Activated naive CD4-positive, alpha-beta T cell (primary cell): ENCODE results near the gene MYLK.

Source experiments
- DNase-seq, 4 experiments: peaks; one replicate each; lab custom pipeline; 2025; lab: John Stamatoyannopoulos, UW

The MYLK gene

DNA sequence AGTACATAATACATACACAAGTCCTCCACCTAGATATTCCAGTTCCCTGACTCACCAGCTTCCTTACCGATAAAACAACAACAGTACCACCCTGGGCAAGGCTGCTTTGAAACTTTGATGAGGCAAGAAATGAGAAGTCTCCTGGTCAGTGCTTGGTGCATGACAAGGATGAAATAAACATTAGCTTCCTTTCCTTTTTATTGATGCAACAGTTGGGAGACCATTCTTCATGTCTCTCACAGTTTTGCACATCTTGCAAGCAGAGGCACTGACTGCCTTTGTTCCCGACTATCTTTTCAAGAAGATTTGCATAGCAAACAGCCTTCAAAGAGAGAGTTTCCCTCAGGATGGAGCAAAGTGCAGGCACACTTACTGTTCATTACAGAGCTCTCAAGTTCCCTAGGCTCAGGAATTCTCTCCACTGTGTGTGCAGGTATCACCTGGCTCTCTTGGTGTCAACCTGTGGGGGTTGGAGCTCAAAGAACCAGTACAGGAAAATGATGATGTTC is 65.2 kb downstream of the MYLK start:
- no peak for DNase-seq

DNA sequence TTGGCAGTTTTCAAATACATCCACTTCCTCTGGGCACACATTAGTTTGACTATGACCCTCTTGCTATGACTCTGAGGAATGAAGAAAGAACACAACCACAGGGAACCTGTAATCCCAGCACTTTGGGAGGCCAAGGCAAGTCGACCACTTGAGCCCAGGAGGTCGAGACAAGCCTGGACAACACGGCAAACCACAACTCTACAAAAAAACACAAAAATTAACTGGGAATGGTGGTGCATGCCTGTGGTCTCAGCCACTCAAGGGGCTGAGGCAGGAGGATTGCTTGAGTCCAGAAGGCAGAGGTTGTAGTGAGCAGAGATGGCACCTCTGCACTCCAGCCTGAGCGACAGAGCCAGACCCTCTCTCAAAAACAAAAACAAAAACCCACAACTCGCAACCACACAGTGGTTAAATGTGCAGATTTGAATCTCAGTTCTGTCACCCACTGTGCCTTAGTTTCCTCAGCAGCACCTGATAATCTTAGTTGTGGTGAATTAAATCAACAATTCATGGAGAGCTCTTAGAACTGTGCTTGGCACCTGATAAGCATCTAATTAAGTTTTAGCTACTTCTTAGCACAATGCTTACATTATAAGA is 65.7 kb downstream of the MYLK start:
- no peak for DNase-seq

DNA sequence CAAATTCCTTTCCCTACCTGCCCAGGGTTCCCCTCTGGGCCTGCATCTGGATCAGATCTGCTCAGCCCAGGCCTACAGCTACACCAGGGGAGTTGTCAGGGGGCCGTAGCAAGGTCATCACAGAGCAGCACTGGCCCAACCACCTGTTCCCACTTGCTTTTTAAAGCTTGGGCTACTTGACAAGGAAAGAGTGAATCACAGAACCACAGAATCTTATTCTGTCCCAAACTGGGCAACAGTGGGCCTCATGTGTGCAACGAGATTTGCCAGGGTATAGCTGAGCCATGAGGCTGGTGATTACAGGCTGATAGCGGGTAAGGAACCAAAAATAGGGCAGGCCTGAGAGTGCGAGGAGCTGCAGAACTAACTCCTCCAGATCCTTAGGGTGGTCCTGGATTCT is 66.7 kb downstream of the MYLK start:
- no peak for DNase-seq

DNA sequence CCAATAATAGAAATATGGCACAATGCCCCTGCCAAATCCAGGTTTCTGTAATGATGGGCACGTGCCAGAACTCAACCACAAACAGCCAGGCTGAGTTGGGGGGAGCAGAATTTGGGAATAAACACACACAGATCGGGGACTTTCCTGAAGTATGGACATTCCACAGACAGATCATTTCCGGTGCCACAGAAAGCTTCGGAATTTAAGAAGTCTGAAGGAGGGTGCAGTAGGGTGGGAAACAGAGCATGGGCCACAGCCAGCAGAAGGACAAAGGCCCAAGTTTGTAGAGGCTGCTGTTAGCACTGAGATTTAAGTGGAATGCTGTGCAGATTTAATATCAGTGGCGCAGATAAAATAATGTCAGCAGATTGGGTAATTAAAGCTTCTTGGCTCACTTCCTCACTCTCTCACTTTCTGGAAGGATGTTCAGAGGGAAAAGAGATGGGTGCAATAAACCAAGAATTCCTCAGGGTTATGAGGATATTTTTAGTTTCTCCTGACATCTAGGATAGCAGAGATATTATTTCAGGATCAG is 67.4 kb downstream of the MYLK start:
- no peak for DNase-seq

DNA sequence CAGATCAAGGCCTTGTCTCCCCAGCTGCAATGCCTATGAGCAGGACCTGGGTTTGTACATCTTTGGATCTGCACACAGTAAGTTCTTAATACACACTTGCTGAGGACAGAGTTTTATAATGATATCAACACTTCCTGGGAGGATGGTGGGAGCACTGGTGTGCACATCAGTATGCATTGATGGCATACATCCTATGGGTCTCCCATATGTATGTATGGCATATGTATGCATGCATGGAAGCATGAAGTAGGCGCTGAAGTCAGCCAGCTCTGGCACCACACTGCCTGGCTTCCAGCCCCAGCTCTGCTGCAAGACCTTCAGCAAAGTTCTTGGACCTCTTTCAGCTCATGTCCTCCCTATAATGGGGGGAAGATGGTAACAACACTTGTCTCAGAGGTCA is 68.2 kb downstream of the MYLK start:
- DNase-seq, result no peak

DNA sequence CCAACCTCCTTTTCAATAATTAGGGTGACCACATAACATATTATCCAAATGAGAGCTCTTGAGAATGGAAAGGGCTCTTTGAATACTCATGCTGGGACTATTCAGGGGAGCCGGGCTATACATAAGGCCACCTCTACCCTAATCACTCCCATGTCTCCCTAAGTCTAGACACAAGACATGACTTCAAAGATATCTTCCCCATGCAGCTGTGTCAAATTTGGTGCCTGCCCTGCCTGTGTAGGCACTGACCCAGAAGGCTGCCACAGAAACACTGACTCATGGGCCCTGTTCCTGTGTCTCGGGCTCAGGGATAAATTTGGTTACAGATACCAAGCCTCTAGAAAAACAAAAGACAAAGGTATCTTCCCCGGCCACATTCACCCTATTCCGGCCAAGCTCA is 70.3 kb downstream of the MYLK start:
- DNase-seq, result no peak

DNA sequence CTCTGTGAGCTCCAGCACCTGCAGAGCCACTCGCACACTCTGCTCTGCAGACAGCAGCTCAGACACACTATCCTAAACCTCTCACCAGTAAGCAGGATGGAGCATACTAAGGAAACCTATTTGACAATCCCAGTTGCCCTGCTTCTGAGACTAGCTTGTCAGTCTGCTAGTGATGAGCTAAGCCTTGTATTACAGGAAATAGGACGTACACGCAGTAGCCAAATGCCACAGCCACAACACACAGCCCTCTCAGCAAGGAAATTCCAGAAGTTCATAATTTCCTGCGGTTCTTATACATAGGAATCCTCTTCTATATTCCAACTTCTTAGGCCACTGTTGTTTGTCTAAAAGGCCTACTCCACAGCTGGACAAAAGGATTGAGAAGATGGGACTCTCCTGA is 74.5 kb downstream of the MYLK start:
- DNase-seq, result no peak

DNA sequence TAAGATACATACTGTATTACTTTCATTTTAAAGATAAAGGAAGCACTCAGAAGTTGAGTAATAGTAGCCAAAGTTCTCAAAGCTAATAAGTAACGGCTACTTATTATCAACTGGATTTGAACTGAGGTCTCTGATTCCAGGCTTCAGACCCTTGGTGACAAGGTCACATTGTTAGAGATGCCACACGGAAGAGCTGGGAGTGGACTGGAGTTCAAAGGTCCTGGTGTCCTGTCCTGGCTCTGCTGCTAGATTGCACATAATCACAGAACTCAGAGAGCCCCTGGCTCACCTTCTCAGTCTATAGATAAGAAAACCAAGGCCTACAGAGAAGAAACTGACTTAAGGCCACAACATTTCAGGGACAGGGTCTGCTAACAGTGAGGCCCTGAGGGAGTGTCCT is 75.3 kb downstream of the MYLK start:
- no peak for DNase-seq

DNA sequence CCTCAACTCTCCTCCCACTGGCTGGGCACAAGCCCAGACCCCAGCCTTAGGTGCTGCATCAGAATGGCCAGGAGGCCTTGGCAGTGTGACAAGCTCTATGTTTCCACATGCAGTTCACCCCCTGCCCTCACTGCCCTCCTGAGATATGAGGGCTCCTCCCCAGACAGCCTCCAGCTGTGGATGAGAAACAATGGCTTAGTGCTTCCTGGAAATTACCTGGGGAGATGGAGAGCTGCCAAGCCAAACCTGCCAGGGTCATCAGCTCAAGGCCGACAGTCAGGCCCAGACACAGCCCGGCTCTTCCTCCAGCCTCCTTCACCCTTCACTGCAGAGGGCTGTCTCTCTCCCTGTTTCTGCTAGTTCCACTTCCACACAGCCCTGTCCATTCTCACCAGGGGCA is 76.3 kb downstream of the MYLK start:
- DNase-seq, result no peak

DNA sequence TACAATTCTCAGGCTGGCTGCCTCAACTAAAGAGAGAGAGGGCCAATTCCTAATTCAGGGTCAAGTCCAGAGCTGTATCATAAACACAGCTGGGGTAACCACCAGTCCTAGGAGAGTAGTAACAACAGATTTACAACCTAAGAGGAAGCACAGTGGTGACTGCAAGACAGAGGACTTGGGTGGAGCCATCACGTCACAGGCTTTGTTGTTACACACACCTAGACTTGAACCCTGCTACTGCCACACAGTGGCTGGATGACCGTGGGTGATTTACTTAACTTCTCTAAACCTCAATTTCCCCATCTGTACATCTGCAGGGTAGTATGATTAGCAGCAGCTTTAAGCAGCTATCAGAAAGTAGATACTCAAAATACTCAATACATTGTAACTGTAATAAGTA is 78.6 kb downstream of the MYLK start:
- no peak for DNase-seq

DNA sequence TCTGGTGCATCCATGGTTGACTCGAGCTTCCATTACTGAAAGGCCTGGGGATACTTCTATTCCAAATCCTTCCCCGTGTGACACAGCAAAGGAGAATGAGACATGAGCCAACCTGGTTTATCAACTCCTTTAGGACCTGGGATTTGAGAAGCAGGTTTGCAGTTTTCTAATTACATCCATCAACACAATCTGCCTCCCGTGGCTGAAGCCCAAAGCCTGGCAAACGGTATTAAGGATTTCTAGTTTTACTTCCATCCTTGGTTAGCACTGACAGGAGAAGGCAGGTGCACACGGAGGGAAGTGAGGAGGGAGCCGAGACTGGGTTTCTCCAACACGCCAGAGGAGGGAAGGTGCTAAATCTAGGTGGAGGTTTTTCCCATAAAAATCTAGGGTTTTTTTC is 79.0 kb downstream of the MYLK start:
- DNase-seq, result no peak

DNA sequence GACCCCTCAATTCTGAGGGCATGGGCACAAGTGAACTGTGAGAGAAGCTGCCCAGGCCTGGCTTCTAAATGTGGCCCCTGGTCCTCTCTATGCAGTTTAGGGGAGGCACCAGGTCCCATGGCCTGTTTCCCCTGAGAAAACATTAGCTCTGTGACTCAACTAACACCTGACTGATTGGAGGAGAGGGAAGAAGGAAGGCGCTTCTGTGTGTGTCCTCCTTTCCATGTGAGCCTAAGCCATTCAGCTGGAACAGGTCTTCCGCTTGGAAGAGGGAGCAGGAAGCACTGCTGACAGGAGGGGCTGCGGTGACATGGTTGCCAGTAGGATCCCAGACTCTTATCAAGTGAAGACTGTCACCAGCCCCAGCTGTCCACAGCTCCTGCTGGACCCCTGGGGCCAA is 79.5 kb downstream of the MYLK start:
- DNase-seq, result no peak

DNA sequence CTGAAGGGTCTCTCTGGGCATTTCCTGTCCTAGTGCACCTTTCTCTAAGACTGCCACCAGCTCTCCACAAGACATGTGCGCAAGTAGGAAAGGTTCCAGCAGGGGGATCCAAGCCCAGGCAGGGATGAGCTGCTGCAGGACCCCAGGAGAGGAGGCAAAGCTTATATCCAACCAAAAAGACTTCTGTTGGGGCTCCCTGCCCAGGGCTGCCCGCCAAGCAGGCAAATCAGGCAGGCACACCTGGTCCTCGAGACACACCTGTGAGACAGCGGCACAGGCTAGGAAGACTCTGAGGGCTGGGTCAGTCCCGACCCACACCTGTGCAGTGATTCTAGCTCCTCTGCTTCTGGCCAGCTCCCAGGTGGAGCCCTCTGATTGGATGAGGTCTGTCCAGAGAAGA is 80.6 kb downstream of the MYLK start:
- DNase-seq, result no peak

DNA sequence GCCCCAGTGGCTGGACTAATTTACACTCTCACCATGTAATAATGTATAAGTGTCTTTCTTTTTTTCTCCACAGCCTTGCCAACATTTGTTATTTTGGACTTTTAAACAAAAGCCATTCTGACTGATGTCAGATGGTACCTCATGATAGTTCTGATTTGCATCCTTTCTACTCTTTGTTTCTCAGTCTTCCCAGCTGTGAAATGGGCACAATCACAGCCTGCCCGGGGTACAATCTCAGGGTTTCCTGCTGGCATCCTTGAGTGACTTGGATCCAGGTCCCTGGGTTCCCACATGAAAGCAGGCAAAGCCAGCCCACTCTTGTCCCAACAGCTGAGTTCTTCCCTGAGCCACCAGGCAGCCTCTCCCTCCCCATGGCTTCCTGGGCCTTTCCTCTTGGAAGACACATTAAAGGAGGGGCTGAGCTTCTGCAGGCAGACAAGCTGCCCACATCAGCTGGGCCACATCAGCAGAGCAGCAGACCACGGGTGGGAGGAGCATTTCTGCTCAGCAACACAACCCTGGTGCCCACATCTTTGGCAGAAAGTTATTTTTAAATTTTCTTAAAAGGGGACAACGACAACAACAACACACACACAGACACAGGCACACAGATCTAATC is 82.0 kb downstream of the MYLK start:
- no peak for DNase-seq

DNA sequence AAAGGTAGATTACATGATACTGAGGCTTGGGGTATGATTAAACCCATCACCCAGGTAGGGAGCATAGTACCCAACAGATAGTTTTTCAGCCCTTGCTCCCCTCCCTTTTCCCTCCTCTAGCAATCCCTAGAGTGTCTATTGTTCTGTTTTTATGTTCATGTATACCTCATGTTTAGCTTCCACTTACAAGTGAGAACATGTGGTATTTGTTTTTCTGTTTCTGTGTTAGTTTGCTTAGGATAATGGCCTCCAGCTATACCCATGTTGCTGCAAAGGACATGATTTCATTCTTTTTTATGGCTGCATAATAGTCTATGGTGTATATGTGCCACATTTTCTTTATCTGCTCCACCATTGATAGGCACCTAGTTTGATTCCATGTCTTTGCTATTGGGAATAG is 82.7 kb downstream of the MYLK start:
- no peak for DNase-seq

DNA sequence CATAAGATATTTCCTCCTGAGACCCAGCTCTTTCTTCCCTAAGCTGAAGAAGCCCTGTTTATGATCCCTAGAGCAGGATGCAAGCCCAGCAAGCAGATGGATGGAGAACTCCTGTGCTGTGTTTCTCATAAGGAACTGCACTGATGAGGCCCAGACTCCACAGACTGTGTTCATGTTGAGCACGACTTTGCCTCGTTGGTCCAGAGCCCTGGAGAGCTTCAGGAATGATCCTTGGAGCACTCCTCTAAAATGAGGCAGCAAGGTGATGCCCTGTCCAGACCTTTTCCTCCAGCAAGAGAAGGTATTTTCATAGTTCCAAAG is 83.8 kb downstream of the MYLK start:
- DNase-seq, result no peak

DNA sequence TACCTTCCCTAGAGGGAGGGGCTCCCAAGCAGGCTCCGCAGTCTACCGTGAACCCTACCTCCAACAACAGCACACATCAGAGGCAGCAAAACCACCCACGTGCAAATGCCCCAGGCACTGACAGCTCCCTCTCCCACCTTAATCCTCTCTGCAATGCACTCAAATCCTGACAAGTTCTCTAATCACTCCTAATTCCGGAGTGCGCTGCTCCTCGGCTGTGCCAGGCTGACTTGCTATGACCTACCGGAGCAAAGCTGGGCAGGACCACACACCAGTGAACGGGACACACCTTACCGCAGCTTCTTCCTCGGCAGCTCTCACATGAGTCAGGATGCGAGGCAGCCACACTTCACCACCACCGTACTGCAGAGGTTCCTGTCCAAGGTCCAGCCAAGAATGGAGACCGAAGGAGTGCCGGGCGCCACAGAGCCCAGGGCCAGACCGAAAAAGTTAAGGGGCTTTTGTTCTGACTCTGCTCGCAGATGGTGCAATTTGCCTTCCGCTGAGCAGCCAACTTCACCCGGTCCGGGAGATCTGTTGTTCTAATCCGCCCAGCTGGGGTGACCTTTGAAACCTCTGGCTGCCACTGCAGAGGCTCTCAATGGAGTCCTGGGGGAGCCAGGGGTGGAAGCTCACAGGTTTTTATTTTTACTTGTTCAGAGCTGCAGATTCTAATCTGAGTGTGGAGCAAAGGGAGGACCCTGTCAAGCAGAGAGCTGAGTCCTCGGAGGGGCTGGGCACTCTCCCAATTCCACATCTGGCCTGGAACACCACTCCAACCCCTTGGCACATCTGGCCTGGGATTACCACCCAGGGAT is 84.4 kb downstream of the MYLK start:
- DNase-seq, result no peak

DNA sequence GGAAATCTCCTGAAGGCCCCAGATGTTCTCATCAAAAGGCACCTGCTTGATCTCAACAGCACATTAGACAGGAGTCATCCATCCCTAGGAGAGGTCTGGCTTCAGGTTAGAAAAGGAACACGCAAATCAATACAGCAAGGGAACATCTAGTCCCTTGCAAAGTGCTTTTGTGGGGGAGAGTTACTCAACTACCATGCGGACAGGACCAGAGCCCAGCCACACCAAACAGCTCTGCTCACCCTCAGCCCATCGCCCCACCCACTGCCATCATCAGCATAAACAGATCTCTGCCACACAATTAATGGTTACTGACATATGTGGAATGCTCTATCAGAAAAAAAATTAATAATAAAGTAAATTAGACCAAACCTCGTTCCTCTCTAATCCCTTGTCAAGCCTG is 85.6 kb downstream of the MYLK start:
- DNase-seq, result no peak

DNA sequence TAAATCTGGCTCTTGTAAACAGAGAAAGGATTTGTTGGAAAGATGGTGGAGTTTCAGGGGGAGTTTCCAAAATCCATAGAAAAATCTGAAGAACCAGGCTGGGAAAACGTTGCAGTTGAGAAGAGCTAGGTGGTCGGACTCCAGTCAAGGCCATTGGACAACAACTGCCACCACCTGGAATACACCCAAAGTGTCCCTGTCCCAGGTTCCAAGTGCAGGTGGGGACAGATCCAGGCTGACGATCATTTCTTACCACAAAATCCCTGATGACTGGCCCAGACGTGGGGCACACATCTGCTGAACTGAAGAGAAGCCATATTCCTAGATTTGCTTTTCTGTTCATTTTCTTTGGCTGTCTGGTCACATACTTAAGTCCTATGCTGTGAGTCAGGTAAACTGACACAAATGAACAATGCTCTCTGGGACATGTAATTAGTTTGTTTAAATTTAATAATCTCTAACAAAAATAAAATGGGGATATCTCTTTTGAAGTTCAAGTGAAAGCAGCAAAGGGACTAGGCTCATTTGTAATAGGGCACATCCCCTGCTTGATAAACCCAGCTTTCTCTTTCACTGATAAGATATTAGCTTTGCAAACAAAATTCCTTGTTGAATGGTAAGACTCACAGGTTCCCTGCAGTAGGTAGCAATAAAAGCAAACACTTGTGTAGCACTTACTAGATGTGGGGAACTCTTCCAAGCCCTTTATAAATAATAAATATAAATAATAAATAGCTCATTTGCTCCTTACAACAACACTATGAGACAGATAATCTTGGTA is 88.5 kb downstream of the MYLK start:
- DNase-seq, result no peak

DNA sequence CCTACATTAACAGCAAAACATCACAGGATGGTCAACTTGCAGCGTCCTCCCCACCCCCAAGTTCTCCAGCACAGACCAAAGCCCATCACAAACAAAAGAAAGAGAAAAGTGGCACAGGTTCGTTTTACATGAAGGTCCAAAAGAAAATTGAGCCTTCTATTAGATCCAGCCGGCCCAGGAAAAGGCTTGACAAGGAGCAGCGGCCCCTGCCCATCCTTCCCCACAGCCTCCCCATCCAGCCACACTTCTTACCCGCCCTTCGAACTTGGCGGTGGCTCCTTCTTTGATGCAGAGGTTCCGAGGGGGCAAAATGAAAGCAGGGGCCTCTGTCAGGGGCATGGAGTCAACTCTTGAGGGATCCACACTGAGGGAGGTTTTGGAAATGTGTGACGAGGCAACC is 90.7 kb downstream of the MYLK start:
- DNase-seq, result no peak

DNA sequence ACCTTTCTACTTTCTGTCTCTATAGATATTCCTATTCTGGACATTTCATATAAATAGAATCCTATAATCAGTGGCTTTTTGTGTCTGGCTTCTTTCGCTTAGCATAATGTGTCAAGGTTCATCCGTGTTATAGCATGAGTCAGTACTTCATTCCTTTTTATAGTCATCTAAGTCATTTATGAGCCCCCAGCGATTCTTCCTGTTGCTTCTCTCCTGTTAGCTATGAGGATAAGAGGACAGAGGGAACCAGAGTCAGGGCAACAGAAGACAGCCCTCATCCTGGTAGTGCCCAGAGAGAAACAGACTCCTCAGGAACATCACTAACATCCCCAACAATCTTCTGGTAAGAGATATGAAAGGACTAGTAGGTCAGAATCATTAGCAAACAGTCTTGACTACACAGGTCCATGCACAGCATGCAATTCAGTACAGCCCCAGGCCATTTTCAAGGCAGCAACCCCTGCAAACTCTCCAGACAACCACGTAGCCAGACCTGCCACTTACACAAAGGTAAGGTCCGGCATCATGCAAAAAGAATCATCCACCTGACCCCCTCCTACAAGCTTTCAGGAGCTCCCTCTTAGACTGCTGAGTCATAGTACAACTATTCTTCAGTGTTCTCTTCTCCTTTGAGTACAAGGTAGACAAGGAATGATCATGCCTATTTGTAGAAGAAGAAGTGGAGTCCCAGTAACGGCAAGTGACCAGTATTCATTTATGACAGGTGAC is 91.5 kb downstream of the MYLK start:
- DNase-seq, result no peak

DNA sequence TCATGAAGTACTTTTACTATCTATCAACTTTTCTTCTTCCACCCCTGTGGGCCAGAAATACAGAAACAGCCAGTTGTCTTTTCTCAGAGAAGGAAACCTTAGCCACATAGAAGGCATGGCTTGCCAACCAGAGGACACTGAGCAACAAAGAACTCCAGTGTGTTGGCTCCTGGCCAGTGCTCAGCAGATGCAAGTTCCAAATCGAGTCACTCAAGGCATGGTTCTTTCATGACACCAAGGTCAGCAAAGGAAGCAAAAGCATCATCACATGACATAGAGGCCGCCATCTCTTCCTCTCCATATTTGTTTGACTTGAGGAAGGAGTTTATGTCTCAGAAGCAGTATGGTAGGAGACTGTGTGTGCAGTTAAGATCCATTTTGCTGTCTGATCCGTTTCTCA is 92.2 kb downstream of the MYLK start:
- DNase-seq, result no peak
